Endothelial cell of umbilical vein (primary cell): Measurements from ENCODE around the gene ISOC1.

Source experiments
- CTCF ChIP-seq, 2 donors: IDR thresholded peaks; 1 replicate in 1 of 2; 2 replicates in 1 of 2; pipeline ENCODE4 v1.5.1; 2011; ENCODE audit warnings: low read length in 2 of 2, mild to moderate bottlenecking in 2 of 2, moderate library complexity in 2 of 2, control low read depth in 1 of 2, inconsistent platforms in 1 of 2, low read depth in 1 of 2; ENCODE audit not compliant: insufficient read depth in 1 of 2; ENCODE audit errors: extremely low read depth in 1 of 2
- POLR2AphosphoS5 ChIP-seq: IDR thresholded peaks from 2 replicates; pipeline ENCODE4 v1.6.1; 2012; ENCODE audit warnings: low read depth, mild to moderate bottlenecking, control low read depth, low read length, moderate library complexity; ENCODE audit not compliant: insufficient read depth

- TF ChIP-seq CTCF (IDR thresholded peaks at IDR 0.05; ENCODE audit: extremely low read depth in 1 of 2, insufficient read depth in 1 of 2, low read depth in 1 of 2, low read length in 2 of 2) (peak in 1 of 2 donors; percentile 10), POLR2AphosphoS5 (peak; percentile 32)
Measured at GRCh38 chr5:129096382-129096991, 1.9 kb downstream of the ISOC1 start.
